HG03025 (cell line): Measurements from ENCODE around the gene MDC1.

Experiments used
- ATAC-seq: cut with Tn5 transposase; IDR thresholded peaks from one replicate; pipeline ENCODE4 v1.9.1; 2021; ENCODE audit warnings: mild to moderate bottlenecking, moderate library complexity; ENCODE audit not compliant: unreplicated experiment, low FRiP score

MDC1 gene

GRCh38 chr6:30748851-30749540 lies 31.9 kb upstream of the MDC1 start:
- ATAC-seq = no peak

DNA sequence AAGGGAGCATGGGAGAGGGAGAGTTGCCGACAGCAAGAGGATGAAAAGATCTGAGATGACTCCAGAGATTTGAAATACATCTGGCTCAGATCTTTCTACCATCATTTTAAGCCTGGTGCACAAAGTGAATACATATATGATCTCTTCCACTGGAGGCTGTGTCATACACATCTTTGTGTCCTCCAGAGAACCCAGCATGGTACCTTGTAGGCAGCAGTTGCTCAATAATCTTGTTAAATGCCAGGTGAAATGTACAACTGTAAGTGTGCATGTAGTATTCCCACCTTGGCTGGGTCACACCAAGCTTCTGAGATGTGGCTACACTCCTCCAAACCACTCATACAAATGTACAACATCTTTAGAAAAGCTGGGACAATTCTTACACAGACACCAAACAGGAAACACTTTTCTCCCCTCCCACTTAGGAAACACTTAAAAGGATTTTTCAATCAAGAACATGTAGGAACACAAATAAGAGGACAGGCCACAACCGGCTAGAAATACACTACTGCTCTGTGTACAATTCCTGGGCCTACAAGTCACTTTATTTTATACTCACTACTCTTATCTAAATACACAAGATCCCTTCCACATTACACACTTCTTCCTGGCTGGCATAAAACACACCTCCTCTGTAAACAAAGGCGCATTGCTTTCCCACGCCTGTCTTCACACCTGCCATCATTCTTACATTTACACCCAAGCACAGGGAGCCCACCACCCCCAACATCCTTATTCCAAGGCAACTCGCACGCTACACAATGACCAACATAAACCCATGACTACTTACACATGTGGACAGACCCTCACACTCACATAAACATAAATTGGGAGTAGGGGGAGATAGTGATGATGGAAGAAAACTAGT lies 31.1 kb upstream of the MDC1 start:
- ATAC-seq = no peak

DNA sequence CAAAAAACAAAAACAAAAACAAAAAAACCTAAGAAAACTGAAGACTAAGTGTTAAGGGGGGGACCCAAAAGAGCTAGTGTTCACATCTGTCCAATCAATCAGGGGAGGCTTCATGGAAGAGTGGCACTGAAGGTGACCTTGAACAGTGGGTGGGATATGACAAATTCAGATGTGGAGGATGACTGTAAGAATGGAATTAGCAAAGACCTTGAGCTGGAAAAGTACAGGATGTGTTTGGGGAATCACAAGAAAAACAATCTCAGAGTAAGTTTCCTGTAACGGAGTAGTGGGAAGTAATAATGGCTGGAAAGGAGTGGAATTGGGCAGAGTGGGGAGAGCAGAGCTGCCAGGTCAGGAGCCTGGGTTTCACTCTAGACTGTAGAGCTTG lies 30.2 kb upstream of the MDC1 start:
- ATAC-seq = no peak

DNA sequence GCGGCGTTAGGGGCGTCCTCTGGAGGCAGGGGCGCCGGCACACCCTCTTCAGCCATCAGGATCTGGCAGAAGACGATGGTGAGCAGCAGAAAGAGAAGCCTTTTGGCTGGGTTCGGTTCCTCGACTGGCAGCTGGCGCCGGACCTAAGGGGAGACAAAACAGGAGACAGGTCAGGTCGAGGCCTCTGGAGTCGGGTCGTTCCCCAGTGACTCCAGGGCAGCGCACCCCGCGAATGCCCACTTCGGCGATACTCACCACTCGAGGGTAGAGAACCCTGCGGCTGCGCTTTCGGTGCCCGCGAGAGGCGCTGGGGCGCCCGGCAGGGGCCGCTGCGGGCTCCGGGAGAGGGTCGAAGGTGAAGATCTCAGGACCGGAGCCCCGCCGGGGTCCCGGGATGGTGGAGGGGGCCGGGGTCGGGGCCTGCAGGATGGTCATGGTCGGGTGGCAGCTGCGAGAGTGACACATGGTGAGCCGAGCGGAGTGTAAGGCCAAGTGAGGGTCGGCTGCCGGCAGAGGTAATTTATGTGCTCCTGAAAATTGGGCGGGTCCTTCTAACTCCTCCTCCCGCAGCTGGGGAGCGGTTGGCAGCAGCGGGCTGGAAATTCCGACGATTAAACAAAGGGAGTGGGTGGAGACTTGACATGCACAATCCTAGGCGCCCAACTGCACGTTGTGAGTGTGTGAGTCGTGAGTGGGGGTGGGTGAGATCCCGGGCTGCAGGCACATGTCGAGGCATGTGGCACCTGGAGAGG lies 27.1 kb upstream of the MDC1 start, which contains the start of gene IER3:
TSS of gene IER3 (minus strand) at position 494 of the 752 bp plus-strand sequence. CDS start at position 465, 29 bp downstream.
- no peak for ATAC-seq

DNA sequence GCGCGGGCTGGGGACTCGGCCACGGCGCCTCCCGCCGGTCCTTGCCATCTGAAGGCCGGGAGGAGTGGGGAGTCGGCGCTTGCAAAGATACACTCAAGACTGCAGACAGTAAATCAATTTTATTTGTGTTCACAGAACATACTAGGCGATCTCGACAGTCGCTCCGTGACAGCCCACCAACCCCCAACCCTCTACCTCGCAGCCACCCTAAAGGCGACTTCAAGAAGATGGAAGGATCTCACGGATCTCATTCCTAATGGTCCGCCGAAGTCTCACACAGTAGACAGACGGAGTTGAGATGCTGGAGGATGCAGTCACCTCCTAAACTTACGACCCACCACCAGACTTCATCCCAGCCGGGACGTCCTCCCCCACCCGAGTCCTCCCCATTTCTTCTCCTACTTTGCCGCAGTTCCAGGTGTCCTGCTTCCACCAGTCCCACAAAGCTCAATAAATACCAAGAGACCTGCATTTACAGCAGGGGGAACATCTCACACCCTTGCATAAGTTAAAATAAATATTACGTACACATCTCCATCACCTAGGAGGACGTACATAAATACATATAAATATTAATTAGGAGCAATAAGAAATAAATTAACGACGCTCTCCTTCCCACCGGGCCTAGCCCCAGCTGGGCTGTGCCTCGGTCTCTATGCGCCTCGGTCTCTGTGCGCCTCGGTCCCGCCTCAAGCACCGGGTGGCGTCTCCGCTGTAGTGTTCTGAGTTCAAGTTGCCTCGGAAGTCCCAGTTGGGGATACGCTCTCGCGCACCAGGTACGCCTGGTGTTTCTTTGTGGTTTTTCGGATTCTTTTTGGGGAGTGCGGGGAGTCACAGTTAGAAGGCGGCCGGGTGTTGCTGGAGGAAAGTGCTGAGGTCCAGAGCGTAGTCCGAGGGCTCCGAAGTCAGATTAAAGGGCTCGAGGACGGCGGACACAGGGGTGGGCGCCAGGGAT lies 26.3 kb upstream of the MDC1 start:
- ATAC-seq = peak; percentile 18

- peak; percentile 48 for ATAC-seq
These were observed 25.4 kb upstream of the MDC1 start, which contains the start of gene FLOT1 for GRCh38 chr6:30742316-30743098. Gene FLOT1 (minus strand): TSS chr6:30742687. CDS start chr6:30742189, 498 bp downstream.

DNA sequence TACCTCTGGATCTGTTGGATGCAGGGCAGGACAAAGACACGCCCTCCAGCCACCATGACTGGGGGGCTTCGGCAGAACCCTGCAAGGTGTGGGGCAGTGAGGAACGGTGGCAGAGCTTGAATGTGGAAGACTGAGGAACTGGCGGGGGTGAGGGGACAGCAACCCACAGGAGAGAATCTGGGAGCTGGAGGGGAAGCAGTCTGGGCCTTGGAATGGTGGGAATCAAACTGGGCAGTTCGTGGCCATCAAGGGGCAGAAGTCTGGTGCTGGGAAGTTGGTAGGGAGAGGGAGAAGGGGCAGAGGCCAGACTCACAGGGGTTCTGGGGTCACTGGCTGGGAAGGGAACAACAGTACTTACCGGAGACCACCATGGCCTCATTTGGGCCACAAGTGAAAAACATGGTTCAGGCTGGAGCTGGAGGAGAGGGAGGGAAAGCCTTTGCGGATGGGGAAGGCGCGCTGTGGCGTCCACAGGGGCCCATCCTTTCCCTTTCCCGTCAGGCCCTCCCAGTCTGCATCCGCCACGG lies 24.8 kb upstream of the MDC1 start:
- no peak for ATAC-seq

- no peak for ATAC-seq
These were observed 24.1 kb upstream of the MDC1 start for GRCh38 chr6:30741063-30741779.

GRCh38 chr6:30740540-30740870 lies 23.4 kb upstream of the MDC1 start:
- no peak for ATAC-seq

DNA sequence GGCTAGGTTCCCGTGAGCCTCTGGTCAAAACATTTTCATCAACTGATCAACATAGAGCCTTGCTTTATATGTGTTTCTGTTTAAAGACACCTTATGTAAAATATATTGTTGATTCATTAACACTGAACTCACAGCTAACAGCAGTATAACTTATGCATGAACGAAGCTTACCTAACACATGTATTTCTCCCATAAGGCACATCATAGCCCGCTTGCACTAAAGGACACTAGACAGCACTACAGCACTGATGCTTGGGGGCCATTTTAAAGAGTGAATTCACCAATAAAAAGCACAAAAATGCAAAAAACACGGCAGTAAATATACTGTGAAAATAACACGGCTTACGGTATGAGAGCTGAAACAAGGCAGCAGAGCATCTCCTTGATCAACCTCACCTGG lies 21.5 kb upstream of the MDC1 start:
- no peak for ATAC-seq

DNA sequence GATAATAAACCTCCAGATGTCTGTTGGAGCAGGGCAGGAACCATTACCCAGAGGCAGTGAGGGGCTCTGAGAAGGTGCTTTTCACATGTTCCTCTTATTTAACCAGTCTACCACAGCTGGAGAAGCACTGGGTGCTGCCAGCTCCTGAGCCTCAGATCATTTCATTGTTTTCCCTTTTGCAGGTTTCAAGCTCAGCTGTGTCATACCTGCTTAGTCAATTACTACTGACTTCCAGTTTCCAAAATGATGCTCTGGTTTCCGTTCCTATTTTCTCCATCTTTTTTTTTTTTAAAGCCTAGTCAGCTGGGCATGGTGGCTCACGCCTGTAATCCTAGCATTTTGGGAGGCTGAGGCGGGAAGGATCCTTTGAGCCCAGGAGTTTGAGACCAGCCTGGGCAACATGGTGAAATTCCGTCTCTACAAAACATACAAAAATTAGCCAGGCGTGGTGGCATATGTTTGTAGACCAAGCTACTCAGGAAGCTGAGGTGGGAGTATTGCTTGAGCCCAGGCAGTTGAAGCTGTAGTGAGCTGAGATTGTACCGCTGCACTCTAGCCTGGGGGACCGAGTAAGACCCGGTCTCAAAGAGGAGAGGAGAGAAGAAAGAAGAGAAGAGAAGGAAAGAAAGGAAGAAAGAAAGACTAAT lies 18.7 kb upstream of the MDC1 start:
- ATAC-seq = no peak

- ATAC-seq = no peak
These were observed 15.3 kb upstream of the MDC1 start for GRCh38 chr6:30732237-30732943.

GRCh38 chr6:30730601-30731435 lies 13.7 kb upstream of the MDC1 start:
- ATAC-seq = no peak

DNA sequence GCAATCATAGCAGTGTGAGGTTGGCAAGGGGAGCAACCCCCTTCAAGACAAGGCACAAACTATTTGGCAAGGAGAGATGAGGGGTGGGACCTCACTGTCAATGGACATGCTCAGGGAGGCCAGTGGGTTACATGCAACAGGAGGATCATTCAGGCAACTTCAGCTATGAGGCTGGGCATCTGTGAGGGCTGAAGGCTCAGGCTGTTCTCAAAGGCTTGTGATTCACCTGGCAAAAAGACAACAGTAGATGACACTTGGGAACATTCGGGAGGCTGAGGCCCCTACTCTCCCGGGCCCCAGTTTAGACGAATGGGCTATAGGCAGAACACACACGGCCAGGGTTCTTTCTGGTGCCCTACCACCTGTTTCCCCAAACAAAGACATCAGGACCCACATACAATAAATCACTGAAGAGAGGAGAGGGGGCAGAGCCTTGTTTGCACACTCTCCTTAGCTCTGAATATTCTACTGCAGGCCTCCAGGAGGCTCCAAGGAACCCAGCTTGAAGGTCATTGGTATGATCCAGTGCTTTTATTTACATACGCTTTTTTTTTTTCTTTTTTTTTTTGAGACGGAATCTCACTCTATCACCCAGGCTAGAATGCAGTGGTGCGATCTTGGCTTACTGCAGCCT lies 11.0 kb upstream of the MDC1 start:
- ATAC-seq = no peak

DNA sequence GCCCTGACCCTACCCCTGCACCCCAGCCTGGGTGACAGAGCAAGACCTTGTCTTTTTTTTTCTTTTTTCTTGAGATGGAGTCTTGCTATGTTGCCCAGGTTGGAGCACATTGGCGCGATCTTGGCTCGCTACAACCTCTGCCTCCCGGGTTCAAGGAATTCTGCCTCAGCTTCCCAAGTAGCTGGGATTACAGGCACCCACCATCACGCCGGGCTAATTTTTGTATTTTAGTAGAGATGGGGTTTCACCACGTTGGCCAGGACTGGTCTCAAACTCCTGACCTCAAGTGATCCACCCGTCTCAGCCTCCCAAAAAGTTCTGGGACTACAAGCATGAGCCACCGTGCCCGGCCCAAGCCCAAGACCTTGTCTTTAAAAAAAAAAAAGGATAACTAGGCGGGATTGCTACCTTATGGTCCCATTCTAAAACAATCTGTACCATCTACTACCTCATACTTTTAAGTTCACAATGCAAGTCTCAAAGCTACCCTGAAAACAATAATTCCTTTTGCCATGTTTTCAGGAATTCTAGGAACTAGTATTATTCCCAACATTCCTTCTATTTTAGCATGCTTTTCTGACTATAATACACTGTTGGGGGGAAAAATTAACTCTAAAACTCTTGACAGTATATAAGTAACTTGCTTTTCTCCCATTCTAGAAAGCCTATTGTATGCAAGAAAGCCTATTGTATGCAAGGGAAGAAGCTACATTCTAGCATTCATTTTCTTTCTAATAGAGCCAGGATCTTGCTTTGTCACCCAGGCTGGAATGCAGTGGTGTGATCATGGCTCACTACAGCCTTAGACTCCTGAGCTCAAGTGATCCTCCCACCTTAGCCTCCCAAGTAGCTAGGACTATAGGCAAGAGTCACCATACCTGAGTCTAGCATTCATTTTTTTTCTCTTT lies 9.7 kb upstream of the MDC1 start:
- no peak for ATAC-seq
